Thoracic aorta endothelial cell (primary cell): ENCODE data around the gene GLIPR1. TPM values are rescaled to one million over a fixed set of nuclear protein-coding genes. Genes with fewer than 3 reads are reported as not detected.

Experiments
- total RNA-seq: library from RNA; depleted of rRNA; stranded (reverse); fragments of >200 nt; gene quantifications from 2 replicates; pipeline ENCODE4 v1.2.3, GENCODE V29; 2012

The GLIPR1 gene
- total RNA-seq = 55.2 and 58.6 TPM in 2 replicates

GRCh38 chr12:75480469-75480949 is at the start of gene GLIPR1:
Gene GLIPR1, plus strand, starts transcription at chr12:75480755. Its CDS starts 126 bp downstream, at chr12:75480881.

GRCh38 chr12:75511116-75512048 is 30.8 kb downstream of the GLIPR1 start, which contains the start of gene KRR1:
Gene KRR1, minus strand, starts transcription at chr12:75511609. Its CDS starts 12 bp downstream, at chr12:75511597.

Other genes with a start within 250 kb of the GLIPR1 start
- 4.0 and 6.3 TPM in 2 replicates for gene CAPS2, start 150.4 kb upstream of the GLIPR1 start, total RNA-seq
- not detected in 2 replicates for gene GLIPR1L1, start 146.1 kb upstream of the GLIPR1 start, total RNA-seq
- 0.07 TPM in 1 of 2 replicates, not detected in the other for gene GLIPR1L2, start 89.7 kb upstream of the GLIPR1 start, total RNA-seq
- 69.1 and 71.5 TPM in 2 replicates for gene KRR1, start 30.9 kb downstream of the GLIPR1 start, total RNA-seq